Vagina (tissue), 2 donors: Measurements from ENCODE around the gene PTPRE.
"Not testable (repeated sequence)": the region's sequence is repeated elsewhere in the genome, so short reads cannot be mapped to it uniquely, and the experiment has no call there.

ENCODE experiments used
- POLR2A ChIP-seq, 2 donors: fragments of 450-650 bp; IDR thresholded peaks; one replicate each; pipeline ENCODE4 v1.6.1; 2017; ENCODE audit warnings: antibody characterized with exemption in 2 of 2, mild to moderate bottlenecking in 2 of 2, moderate library complexity in 2 of 2
- TF ChIP-seq, protein P1 (sequence below), 3 experiments: fragments of 450-650 bp in 2 of 3; fragments of 200-600 bp in 1 of 3; sonication (generic) in 1 of 3; IDR thresholded peaks; one replicate each; pipeline ENCODE4 v1.5.1; 2017 to 2019; ENCODE audit warnings: antibody characterized with exemption in 3 of 3, mild to moderate bottlenecking in 2 of 3, moderate library complexity in 2 of 3

DNA sequence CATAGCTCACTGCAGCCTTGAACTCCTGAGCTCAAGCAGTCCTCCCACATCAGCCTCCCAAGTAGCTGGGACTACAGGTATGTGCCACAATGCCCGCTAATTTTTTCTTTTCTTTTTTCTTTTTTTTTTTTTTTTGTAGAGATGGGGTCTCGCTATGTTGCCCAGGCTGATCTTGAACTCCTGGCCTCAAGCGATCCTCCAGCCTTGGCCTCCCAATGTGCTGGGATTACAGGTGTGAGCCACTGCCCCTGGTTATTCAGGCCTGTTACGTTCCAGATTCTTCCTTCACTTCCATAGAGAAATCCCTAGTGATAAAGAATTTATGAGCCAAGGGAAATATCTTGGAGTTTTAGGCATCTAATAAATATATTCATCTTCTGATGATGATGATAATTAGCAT lies 187.7 kb downstream of the PTPRE start:
- TF ChIP-seq, protein P1, sequence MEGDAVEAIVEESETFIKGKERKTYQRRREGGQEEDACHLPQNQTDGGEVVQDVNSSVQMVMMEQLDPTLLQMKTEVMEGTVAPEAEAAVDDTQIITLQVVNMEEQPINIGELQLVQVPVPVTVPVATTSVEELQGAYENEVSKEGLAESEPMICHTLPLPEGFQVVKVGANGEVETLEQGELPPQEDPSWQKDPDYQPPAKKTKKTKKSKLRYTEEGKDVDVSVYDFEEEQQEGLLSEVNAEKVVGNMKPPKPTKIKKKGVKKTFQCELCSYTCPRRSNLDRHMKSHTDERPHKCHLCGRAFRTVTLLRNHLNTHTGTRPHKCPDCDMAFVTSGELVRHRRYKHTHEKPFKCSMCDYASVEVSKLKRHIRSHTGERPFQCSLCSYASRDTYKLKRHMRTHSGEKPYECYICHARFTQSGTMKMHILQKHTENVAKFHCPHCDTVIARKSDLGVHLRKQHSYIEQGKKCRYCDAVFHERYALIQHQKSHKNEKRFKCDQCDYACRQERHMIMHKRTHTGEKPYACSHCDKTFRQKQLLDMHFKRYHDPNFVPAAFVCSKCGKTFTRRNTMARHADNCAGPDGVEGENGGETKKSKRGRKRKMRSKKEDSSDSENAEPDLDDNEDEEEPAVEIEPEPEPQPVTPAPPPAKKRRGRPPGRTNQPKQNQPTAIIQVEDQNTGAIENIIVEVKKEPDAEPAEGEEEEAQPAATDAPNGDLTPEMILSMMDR (IDR thresholded peaks at IDR 0.05) = not testable (repeated sequence)
- TF ChIP-seq POLR2A (IDR thresholded peaks at IDR 0.05) = not testable (repeated sequence)
